ENCODE results near the gene BRD2.

GRCh38 chr6:32956176-32956575 is 12.2 kb upstream of the BRD2 start:
- TF ChIP-seq CTCF (IDR thresholded peaks at IDR 0.05) (no peak), EP300 (IDR thresholded peaks at IDR 0.05) (no peak)
